Measurements from ENCODE around the gene CNTN4. TPM values are rescaled to one million over a fixed set of nuclear protein-coding genes. Genes with fewer than 3 reads are reported as not detected.

The CNTN4 gene
- total and polyA plus RNA-seq, 2 of the 8 experiments (the other 6 are each of a cell fraction or from before 2014, with no cell fraction given) = 0.41 to 2.2 TPM

DNA sequence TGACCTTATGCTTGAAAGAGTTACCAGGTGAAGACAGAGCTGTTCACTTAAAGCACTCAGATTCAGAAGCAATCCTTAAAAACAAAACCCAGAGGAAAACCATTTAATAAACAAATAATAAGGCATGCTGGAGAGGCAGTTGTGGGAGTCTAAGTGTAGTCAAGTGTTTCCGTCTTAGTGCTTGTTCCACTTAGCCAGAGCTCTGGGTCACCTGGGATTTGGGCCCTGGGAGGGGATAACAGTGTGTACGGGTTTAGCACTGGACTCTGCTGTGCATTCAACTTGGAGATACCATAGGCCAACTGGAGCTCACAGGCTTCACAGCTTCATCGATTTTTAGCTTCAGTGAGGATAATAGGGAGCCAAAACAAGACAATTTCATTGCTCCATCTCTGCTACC is 444.6 kb downstream of the CNTN4 start (continued):
- TF ChIP-seq, protein P1, sequence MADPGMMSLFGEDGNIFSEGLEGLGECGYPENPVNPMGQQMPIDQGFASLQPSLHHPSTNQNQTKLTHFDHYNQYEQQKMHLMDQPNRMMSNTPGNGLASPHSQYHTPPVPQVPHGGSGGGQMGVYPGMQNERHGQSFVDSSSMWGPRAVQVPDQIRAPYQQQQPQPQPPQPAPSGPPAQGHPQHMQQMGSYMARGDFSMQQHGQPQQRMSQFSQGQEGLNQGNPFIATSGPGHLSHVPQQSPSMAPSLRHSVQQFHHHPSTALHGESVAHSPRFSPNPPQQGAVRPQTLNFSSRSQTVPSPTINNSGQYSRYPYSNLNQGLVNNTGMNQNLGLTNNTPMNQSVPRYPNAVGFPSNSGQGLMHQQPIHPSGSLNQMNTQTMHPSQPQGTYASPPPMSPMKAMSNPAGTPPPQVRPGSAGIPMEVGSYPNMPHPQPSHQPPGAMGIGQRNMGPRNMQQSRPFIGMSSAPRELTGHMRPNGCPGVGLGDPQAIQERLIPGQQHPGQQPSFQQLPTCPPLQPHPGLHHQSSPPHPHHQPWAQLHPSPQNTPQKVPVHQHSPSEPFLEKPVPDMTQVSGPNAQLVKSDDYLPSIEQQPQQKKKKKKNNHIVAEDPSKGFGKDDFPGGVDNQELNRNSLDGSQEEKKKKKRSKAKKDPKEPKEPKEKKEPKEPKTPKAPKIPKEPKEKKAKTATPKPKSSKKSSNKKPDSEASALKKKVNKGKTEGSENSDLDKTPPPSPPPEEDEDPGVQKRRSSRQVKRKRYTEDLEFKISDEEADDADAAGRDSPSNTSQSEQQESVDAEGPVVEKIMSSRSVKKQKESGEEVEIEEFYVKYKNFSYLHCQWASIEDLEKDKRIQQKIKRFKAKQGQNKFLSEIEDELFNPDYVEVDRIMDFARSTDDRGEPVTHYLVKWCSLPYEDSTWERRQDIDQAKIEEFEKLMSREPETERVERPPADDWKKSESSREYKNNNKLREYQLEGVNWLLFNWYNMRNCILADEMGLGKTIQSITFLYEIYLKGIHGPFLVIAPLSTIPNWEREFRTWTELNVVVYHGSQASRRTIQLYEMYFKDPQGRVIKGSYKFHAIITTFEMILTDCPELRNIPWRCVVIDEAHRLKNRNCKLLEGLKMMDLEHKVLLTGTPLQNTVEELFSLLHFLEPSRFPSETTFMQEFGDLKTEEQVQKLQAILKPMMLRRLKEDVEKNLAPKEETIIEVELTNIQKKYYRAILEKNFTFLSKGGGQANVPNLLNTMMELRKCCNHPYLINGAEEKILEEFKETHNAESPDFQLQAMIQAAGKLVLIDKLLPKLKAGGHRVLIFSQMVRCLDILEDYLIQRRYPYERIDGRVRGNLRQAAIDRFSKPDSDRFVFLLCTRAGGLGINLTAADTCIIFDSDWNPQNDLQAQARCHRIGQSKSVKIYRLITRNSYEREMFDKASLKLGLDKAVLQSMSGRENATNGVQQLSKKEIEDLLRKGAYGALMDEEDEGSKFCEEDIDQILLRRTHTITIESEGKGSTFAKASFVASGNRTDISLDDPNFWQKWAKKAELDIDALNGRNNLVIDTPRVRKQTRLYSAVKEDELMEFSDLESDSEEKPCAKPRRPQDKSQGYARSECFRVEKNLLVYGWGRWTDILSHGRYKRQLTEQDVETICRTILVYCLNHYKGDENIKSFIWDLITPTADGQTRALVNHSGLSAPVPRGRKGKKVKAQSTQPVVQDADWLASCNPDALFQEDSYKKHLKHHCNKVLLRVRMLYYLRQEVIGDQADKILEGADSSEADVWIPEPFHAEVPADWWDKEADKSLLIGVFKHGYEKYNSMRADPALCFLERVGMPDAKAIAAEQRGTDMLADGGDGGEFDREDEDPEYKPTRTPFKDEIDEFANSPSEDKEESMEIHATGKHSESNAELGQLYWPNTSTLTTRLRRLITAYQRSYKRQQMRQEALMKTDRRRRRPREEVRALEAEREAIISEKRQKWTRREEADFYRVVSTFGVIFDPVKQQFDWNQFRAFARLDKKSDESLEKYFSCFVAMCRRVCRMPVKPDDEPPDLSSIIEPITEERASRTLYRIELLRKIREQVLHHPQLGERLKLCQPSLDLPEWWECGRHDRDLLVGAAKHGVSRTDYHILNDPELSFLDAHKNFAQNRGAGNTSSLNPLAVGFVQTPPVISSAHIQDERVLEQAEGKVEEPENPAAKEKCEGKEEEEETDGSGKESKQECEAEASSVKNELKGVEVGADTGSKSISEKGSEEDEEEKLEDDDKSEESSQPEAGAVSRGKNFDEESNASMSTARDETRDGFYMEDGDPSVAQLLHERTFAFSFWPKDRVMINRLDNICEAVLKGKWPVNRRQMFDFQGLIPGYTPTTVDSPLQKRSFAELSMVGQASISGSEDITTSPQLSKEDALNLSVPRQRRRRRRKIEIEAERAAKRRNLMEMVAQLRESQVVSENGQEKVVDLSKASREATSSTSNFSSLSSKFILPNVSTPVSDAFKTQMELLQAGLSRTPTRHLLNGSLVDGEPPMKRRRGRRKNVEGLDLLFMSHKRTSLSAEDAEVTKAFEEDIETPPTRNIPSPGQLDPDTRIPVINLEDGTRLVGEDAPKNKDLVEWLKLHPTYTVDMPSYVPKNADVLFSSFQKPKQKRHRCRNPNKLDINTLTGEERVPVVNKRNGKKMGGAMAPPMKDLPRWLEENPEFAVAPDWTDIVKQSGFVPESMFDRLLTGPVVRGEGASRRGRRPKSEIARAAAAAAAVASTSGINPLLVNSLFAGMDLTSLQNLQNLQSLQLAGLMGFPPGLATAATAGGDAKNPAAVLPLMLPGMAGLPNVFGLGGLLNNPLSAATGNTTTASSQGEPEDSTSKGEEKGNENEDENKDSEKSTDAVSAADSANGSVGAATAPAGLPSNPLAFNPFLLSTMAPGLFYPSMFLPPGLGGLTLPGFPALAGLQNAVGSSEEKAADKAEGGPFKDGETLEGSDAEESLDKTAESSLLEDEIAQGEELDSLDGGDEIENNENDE (IDR thresholded peaks at IDR 0.05; ENCODE audit: insufficient replicate concordance, low read length) = no peak
- TF ChIP-seq CREB1 (IDR thresholded peaks at IDR 0.05) (no peak), GTF2F1 (IDR thresholded peaks at IDR 0.05; ENCODE audit: borderline replicate concordance, low read depth, low read length) (no peak), CEBPB (IDR thresholded peaks at IDR 0.05; ENCODE audit: low read depth, low read length) (no peak)
